Liver (tissue), 9 donors: Measurements from ENCODE around the gene PRRT2. TPM values are rescaled to one million over a fixed set of nuclear protein-coding genes. Genes with fewer than 3 reads are reported as not detected.
"Not testable (repeated sequence)": the region's sequence is repeated elsewhere in the genome, so short reads cannot be mapped to it uniquely, and the experiment has no call there.

Source experiments
- DNase-seq: peaks from one replicate; pipeline ENCODE4 v3.0.0-alpha.2; 2017; ENCODE audit warnings: low spot score
- H3K27ac ChIP-seq, 2 donors: one replicate each; pipeline ENCODE4 v1.7.0; 2013; ENCODE audit warnings: inconsistent platforms in 2 of 2, low read length in 2 of 2, control low read depth in 1 of 2, low read depth in 1 of 2, mild to moderate bottlenecking in 1 of 2
- H3K27me3 ChIP-seq, 4 donors: one replicate each; pipeline versions ENCODE4 v1.6.1 to v1.7.0; 2013; ENCODE audit warnings: low read length in 3 of 4, inconsistent platforms in 1 of 4, mild to moderate bottlenecking in 1 of 4, moderate library complexity in 1 of 4; ENCODE audit not compliant: control insufficient read depth in 4 of 4, insufficient read depth in 4 of 4
- H3K36me3 ChIP-seq, 4 donors: one replicate each; pipeline versions ENCODE4 v1.6.1 to v1.7.0; 2013; ENCODE audit warnings: low read length in 3 of 4, mild to moderate bottlenecking in 3 of 4, low read depth in 1 of 4, moderate library complexity in 1 of 4; ENCODE audit not compliant: control insufficient read depth in 4 of 4, insufficient read depth in 3 of 4
- H3K4me1 ChIP-seq, 4 donors: one replicate each; pipeline versions ENCODE4 v1.6.1 to v1.7.0; 2013; ENCODE audit warnings: low read length in 3 of 4, mild to moderate bottlenecking in 3 of 4, moderate library complexity in 1 of 4; ENCODE audit not compliant: control insufficient read depth in 4 of 4, insufficient read depth in 4 of 4
- H3K4me3 ChIP-seq, 3 donors: one replicate each; pipeline versions ENCODE4 v1.6.1 to v1.7.0; 2013; ENCODE audit warnings: low read length in 3 of 3, control low read depth in 1 of 3, low read depth in 1 of 3, mild to moderate bottlenecking in 1 of 3
- H3K9ac ChIP-seq, 2 donors: one replicate each; pipeline ENCODE4 v1.7.0; 2013; ENCODE audit warnings: low read length in 2 of 2, mild to moderate bottlenecking in 2 of 2, moderate library complexity in 2 of 2, control low read depth in 1 of 2, low read depth in 1 of 2
- H3K9me3 ChIP-seq, 4 donors: one replicate each; pipeline versions ENCODE4 v1.6.1 to v1.7.0; 2013; ENCODE audit warnings: low read length in 3 of 4; ENCODE audit not compliant: control insufficient read depth in 4 of 4
- EGR1 ChIP-seq, 2 donors: IDR thresholded peaks; 2 replicates each; pipeline ENCODE4 v1.6.1; 2016 to 2018; ENCODE audit warnings: antibody characterized with exemption in 2 of 2, low read depth in 2 of 2
- FOXA2 ChIP-seq: IDR thresholded peaks from 2 replicates; pipeline ENCODE4 v1.6.1; 2016; ENCODE audit warnings: antibody characterized with exemption
- HNF4A ChIP-seq, 2 donors: conservative IDR thresholded peaks; 2 replicates each; pipeline ENCODE4 v1.6.1; 2016; ENCODE audit warnings: antibody characterized with exemption in 2 of 2, mild to moderate bottlenecking in 2 of 2
- RAD21 ChIP-seq, 2 donors: IDR thresholded peaks; 2 replicates each; pipeline ENCODE4 v1.6.1; 2016; ENCODE audit warnings: antibody characterized with exemption in 2 of 2, mild to moderate bottlenecking in 2 of 2
- RXRA ChIP-seq, 2 donors: IDR thresholded peaks; 2 replicates each; pipeline ENCODE4 v1.6.1; 2017 to 2018; ENCODE audit warnings: antibody characterized with exemption in 2 of 2, mild to moderate bottlenecking in 1 of 2
- SP1 ChIP-seq: IDR thresholded peaks from 2 replicates; pipeline ENCODE4 v1.6.1; 2018; ENCODE audit warnings: antibody characterized with exemption, mild to moderate bottlenecking
- YY1 ChIP-seq: IDR thresholded peaks from 2 replicates; pipeline ENCODE4 v1.6.1; 2016; ENCODE audit warnings: antibody characterized with exemption, mild to moderate bottlenecking
- WGBS: extraction: QIAGEN DNeasy Blood & Tissue Kit; methylation state at CpG from one replicate; pipeline ENCODE4 v1.1.7; 2013; 5-methylcytosine and 5-hydroxymethylcytosine counted together
- polyA plus RNA-seq, 2 donors: library from polyadenylated mRNA; stranded (reverse) in 1 of 2; unstranded in 1 of 2; fragments of 200-250 nt in 1 of 2; fragments of >200 nt in 1 of 2; fragmentation: Nextera tagmentation in 1 of 2; extraction: Ambion mirVana in 1 of 2; gene quantifications; one replicate each; pipeline versions ENCODE4 v1.2.1 to v1.2.3, GENCODE V29; 2013 to 2015
- total RNA-seq, 2 donors: library from RNA; depleted of rRNA; stranded (reverse); fragments of >200 nt; gene quantifications; one replicate each; pipeline ENCODE4 v1.2.3, GENCODE V29; 2014
- TF ChIP-seq, protein P1 (sequence below): IDR thresholded peaks from 2 replicates; pipeline ENCODE4 v1.6.1; 2016; ENCODE audit warnings: antibody characterized with exemption
- TF ChIP-seq, protein P2 (sequence below): IDR thresholded peaks from 2 replicates; pipeline ENCODE4 v1.6.1; 2016; ENCODE audit warnings: antibody characterized with exemption
- TF ChIP-seq, protein P3 (sequence below): fragments of 150-350 bp; IDR thresholded peaks from 2 replicates; pipeline ENCODE4 v1.5.1; 2017; ENCODE audit warnings: improper control_type of control experiment, low read depth, low read length; ENCODE audit not compliant: missing input control
- TF ChIP-seq, protein P4 (sequence below): IDR thresholded peaks from 2 replicates; pipeline ENCODE4 v1.6.1; 2016; ENCODE audit warnings: antibody characterized with exemption, mild to moderate bottlenecking
- TF ChIP-seq, protein P5 (sequence below): IDR thresholded peaks from 2 replicates; pipeline ENCODE4 v1.6.1; 2016; ENCODE audit warnings: antibody characterized with exemption
- donor health status: healthy.
- donor health status: healthy.
- donor health status: healthy.
- donor health status: healthy.
- donor health status: healthy.

Gene PRRT2
- total and polyA plus RNA-seq, 4 donors = 0.09 to 0.59 (median 0.22) TPM

DNA sequence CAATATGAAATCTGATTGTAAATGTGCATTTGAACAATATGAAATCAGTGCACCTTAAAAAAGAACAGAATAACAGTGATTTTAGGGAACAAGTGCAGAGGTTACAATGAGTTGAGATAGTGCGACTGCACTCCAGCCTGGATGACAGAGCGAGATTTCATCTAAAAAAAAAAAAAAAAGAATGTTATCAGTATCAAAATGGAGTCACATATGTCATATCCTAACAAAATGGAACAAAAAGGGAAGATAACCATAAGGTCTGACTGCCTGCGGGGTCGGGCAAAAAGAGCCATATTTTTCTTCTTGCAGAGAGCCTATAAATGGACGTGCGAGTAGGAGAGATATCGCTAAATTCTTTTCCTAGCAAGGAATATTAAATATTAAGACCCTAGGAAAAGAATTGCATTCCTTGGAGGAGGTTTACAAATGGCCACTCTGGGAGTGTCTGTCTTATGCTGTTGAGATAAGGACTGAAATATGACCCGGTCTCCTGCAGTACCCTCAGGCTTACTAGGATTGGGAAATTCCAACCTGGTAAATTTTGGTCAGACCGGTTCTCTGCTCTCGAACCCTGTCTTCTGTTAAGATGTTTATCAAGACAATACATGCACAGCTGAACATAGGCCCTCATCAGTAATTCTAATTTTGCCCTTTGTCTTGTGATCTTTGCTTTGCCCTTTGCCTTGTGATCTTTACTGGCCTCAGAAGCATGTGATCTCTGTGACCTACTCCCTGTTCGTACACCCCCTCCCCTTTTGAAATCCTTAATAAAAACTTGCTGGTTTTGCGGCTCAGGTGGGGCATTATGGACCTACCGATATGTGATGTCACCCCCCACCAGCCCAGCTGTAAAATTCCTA is 28.7 kb upstream of the PRRT2 start:
- not testable (repeated sequence) for H3K27me3 ChIP-seq, DNase-seq, H3K36me3 ChIP-seq, H3K4me3 ChIP-seq, H3K9me3 ChIP-seq, H3K4me1 ChIP-seq, H3K9ac ChIP-seq, H3K27ac ChIP-seq
- 83% methylated on average over 13 of the region's 13 CpGs for WGBS
- peak; percentile 34 to 56 for TF ChIP-seq HNF4A (conservative IDR thresholded peaks at IDR 0.05)

DNA sequence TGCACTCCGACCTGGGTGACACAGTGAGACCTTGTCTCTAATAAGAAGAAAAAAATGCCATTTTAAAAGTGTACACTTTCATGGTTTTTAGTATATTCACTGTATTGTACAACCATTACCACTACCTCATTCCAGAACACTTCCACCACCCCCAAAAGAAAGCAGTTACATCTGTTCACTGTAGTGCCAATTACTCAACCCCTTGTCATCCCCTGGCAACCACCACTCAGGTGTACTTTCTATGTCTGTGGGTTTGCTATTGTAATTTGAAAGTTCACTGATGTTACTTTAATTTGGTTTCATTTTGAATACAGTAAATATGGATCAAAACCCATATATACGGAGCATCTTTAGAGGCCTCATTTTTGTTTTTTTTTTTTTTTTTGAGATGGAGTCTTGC is 27.8 kb upstream of the PRRT2 start:
- H3K4me3 ChIP-seq = no peak overlapping the region
- H3K9ac ChIP-seq = no peak overlapping the region
- no peaks in the 10 kb centered on the region for H3K36me3 ChIP-seq
- H3K27ac ChIP-seq = no peak overlapping the region
- TF ChIP-seq, protein P1, sequence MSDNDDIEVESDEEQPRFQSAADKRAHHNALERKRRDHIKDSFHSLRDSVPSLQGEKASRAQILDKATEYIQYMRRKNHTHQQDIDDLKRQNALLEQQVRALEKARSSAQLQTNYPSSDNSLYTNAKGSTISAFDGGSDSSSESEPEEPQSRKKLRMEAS = no peak
- TF ChIP-seq, protein P2, sequence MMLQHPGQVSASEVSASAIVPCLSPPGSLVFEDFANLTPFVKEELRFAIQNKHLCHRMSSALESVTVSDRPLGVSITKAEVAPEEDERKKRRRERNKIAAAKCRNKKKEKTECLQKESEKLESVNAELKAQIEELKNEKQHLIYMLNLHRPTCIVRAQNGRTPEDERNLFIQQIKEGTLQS = no peak
- TF ChIP-seq, protein P3, sequence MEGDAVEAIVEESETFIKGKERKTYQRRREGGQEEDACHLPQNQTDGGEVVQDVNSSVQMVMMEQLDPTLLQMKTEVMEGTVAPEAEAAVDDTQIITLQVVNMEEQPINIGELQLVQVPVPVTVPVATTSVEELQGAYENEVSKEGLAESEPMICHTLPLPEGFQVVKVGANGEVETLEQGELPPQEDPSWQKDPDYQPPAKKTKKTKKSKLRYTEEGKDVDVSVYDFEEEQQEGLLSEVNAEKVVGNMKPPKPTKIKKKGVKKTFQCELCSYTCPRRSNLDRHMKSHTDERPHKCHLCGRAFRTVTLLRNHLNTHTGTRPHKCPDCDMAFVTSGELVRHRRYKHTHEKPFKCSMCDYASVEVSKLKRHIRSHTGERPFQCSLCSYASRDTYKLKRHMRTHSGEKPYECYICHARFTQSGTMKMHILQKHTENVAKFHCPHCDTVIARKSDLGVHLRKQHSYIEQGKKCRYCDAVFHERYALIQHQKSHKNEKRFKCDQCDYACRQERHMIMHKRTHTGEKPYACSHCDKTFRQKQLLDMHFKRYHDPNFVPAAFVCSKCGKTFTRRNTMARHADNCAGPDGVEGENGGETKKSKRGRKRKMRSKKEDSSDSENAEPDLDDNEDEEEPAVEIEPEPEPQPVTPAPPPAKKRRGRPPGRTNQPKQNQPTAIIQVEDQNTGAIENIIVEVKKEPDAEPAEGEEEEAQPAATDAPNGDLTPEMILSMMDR = no peak
- TF ChIP-seq RXRA (IDR thresholded peaks at IDR 0.05) (no peak), HNF4A (conservative IDR thresholded peaks at IDR 0.05) (no peak), FOXA2 (no peak), RAD21 (IDR thresholded peaks at IDR 0.05) (no peak), YY1 (no peak), EGR1 (IDR thresholded peaks at IDR 0.05; ENCODE audit: low read depth in 2 of 2) (no peak), SP1 (no peak)
- TF ChIP-seq, protein P4, sequence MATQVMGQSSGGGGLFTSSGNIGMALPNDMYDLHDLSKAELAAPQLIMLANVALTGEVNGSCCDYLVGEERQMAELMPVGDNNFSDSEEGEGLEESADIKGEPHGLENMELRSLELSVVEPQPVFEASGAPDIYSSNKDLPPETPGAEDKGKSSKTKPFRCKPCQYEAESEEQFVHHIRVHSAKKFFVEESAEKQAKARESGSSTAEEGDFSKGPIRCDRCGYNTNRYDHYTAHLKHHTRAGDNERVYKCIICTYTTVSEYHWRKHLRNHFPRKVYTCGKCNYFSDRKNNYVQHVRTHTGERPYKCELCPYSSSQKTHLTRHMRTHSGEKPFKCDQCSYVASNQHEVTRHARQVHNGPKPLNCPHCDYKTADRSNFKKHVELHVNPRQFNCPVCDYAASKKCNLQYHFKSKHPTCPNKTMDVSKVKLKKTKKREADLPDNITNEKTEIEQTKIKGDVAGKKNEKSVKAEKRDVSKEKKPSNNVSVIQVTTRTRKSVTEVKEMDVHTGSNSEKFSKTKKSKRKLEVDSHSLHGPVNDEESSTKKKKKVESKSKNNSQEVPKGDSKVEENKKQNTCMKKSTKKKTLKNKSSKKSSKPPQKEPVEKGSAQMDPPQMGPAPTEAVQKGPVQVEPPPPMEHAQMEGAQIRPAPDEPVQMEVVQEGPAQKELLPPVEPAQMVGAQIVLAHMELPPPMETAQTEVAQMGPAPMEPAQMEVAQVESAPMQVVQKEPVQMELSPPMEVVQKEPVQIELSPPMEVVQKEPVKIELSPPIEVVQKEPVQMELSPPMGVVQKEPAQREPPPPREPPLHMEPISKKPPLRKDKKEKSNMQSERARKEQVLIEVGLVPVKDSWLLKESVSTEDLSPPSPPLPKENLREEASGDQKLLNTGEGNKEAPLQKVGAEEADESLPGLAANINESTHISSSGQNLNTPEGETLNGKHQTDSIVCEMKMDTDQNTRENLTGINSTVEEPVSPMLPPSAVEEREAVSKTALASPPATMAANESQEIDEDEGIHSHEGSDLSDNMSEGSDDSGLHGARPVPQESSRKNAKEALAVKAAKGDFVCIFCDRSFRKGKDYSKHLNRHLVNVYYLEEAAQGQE = no peak
- TF ChIP-seq, protein P5, sequence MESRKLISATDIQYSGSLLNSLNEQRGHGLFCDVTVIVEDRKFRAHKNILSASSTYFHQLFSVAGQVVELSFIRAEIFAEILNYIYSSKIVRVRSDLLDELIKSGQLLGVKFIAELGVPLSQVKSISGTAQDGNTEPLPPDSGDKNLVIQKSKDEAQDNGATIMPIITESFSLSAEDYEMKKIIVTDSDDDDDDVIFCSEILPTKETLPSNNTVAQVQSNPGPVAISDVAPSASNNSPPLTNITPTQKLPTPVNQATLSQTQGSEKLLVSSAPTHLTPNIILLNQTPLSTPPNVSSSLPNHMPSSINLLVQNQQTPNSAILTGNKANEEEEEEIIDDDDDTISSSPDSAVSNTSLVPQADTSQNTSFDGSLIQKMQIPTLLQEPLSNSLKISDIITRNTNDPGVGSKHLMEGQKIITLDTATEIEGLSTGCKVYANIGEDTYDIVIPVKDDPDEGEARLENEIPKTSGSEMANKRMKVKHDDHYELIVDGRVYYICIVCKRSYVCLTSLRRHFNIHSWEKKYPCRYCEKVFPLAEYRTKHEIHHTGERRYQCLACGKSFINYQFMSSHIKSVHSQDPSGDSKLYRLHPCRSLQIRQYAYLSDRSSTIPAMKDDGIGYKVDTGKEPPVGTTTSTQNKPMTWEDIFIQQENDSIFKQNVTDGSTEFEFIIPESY = no peak
- no peak for DNase-seq
- WGBS = 95% methylated on average over 2 of the region's 2 CpGs
- no peaks in the 10 kb centered on the region for H3K27me3 ChIP-seq
- H3K9me3 ChIP-seq = no peaks in the 10 kb centered on the region
- H3K4me1 ChIP-seq = peaks cover 0 to 3% (median 2%) of the 10 kb centered on the region in 4 donors
